GM12892 (cell line): ENCODE data around the gene TLE2.
"Not testable (repeated sequence)": the region's sequence is repeated elsewhere in the genome, so short reads cannot be mapped to it uniquely, and the experiment has no call there.

Experiments used
- POLR2A ChIP-seq: IDR thresholded peaks from 2 replicates; pipeline ENCODE4 v1.6.1; 2011; ENCODE audit warnings: low read depth, low read length, control low read depth
- POLR2AphosphoS5 ChIP-seq: IDR thresholded peaks from 2 replicates; pipeline ENCODE4 v1.6.1; 2011; ENCODE audit warnings: low read depth, low read length, control low read depth
- TAF1 ChIP-seq: IDR thresholded peaks from 2 replicates; pipeline ENCODE4 v1.6.1; 2011; ENCODE audit warnings: low read depth, mild to moderate bottlenecking, control low read depth, low read length, borderline replicate concordance

- TF ChIP-seq TAF1, POLR2A, POLR2AphosphoS5: not testable (repeated sequence)
Measured at GRCh38 chr19:2992333-2992732, 36.7 kb downstream of the TLE2 start.
